GM19099 (cell line): ENCODE results near the gene CIAO2A.

ENCODE experiments used
- POLR2A ChIP-seq: IDR thresholded peaks from 3 replicates; pipeline ENCODE4 v1.6.1; 2011; ENCODE audit warnings: low read depth; ENCODE audit not compliant: insufficient read length; ENCODE audit errors: extremely low read depth

The CIAO2A gene

DNA sequence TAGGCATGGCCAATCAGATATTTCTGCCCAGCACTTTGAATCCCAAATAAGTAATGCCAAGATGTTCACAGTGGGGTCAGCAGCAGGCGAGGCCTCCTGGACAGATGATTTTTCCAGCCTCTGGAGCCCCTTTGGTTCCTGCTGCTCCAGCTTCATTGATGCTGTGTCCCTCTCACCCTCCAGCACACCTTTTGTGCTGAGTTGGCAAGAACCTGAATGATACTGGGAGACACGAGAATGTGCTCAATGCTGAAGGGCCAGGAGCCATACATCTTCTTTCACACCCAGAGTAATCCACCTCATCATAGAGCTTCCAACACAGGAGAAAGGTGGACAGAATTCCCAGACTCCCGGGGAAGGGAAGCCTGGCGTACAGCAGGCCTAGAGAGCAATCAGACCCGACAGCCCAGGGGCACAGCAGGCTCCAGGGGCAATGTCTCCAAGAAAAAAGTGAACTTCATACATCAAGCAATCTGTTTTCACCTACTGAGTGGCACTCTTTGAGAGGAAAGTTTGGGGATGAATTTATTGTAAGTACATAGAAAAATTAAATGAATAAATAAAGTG, 40.6 kb downstream of the CIAO2A start:
- no peak for TF ChIP-seq POLR2A

DNA sequence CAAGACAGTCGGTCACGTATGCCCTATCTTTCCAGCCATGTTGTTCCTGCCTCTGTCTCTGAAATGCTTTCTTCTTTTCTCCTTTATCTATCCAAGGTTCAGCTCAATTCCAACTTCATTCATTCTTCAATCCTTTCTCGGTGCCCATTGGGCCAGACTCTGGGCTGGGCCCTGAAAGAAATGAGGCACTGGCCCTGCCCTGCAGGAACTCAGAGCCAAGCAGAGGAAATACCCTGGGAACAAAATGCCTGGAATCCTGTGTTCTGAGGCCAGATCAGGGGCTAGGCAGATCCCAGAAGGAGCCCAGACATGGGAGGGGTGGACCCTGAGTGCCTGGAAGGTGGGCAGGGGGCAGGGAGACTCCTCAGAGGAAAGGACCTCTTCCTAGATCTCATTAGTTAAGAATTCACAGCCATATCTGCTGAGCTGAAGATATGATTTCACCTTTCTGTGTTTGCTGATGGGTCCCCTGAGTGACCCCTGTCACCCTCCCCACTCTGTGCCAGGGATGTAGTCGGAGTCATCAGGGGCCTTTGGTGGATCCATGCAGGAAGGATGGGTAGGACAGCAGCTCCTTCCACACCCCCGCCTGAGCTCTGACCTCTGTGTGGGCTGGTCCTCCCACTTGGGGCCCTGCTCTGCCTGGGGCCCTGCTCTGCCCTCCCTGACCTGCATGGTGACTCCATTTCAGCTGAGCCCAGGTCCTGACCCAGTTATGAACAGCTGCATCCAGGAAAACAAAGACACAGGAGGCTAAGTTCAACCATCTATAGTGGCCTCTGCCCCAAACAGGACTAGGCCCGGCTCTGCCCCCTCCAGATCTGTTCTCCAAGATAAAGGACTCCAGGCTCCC, 42.0 kb downstream of the CIAO2A start:
- TF ChIP-seq POLR2A = no peak

DNA sequence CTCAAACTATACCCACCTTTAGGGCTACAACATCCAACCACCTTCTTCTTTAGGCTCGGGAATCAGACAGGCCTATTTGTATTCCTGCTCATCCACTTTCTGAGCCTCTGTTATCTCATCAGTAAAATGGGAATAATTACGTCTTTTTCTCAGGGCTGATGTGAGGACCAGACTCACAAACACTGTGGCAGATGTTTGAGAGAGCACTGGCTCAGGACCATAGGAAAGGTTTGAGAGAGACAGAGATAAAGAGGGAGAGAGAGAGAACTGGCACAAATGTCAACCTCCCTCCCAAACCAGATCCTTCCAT, 42.6 kb downstream of the CIAO2A start:
- no peak for TF ChIP-seq POLR2A

DNA sequence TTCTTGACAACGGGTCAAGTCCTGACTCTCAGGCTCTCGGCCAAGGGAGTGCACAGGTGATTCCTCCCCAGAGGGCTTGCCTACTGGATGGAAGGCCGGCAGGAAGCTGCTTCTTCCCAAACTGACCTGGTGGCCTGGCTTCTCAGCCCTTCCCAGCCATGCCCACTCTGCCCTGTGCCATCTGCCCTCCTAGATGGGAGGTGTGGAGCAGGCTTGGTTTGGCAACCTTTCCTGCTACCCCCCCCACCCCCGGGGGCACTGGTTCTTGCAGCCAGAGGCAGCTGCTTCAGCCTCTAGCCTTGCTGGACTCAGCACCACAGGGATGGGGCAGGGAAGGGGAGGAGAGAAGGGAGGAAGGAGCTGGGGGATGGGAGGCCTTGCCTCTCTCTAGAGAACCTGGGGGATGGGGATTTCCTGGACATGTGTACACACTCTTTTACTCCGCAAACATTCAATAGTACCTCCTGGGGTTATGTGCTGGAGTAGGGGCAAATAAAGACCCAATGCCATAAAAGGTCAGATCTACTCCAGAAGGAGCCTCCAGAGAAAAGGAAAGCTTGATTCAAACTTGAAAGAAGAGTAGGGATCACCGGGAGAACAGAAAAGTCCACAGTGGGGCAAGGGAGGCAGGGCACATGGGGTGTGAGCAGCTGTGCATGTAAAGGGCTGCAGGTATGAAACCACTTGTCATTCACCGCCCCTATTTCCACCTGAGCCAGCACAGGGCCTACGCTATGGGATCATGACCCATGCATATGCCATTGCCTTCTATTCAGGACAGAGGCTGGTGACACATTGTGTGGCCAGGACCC, 43.2 kb downstream of the CIAO2A start:
- TF ChIP-seq POLR2A = no peak

DNA sequence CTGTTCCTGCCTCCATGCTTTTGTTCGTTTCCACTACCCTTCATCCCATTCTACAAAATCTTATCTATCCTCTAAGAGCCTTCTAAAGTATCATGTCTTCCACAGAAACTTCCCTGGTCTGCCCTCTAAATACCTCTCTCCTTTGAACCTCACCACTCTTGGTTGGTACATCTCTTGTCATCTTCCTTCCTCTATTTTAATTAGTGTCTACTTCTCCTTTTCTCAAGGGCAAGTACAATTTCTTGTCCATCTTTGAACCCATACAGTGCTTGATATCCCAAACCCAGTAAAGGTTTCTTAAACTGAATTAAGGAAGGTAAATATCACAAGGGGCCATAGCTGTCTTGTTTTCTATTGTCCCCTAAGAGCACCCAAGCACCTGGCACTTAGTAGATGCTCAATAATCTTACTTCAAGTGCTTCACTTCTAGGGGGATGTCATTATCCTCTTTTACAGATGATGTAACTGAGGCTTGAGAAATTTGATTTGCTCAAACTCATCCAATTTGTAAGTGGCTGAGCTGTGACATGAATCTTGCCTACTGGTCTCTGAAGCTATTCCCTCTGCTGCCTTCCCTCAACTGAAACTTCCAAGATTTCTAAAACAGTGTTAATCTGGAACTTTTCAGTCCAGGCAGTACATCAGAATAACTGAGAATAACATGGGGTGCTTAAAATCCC, 44.7 kb downstream of the CIAO2A start:
- no peak for TF ChIP-seq POLR2A

DNA sequence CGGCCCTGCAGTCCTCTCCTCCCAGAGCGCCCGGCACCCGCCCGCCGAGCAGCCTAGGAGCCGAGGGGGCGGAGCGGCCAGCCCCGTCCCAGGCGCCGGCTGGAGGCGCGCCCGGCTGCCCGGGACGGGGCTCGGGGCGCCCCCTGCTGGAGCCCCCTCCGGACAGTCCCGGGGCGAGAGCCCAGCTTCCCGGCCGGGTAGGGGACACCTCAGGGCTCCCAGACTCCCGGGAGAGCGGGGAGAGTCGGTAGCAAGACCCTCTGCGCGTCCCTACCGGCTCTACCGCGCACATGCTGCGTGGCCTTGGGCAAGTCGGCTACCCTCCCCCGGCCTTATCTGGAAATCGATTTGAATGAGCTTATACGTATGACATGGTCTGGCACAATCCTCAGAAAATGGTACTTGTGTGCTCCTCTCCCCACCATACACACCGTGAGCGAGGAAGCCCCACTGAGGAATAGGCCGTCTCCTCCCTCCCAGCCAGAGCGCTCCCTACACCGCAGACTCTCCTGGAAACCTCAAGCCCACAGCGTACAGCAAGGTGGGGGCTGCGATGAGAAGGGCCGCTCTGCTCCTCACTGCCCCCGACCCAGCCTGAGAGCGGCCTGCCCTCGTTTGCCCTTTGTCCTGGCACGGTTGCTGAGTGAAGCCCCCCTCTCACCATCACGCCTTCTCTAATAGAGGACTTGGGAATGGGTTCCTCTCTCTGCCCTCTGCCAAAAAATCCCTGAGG, 47.1 kb downstream of the CIAO2A start, which contains the start of gene DAPK2:
TSS of gene DAPK2 (minus strand) at position 65 of the 733 bp plus-strand sequence. CDS start 6,224 bp downstream, outside the sequence.
- TF ChIP-seq POLR2A = no peak

DNA sequence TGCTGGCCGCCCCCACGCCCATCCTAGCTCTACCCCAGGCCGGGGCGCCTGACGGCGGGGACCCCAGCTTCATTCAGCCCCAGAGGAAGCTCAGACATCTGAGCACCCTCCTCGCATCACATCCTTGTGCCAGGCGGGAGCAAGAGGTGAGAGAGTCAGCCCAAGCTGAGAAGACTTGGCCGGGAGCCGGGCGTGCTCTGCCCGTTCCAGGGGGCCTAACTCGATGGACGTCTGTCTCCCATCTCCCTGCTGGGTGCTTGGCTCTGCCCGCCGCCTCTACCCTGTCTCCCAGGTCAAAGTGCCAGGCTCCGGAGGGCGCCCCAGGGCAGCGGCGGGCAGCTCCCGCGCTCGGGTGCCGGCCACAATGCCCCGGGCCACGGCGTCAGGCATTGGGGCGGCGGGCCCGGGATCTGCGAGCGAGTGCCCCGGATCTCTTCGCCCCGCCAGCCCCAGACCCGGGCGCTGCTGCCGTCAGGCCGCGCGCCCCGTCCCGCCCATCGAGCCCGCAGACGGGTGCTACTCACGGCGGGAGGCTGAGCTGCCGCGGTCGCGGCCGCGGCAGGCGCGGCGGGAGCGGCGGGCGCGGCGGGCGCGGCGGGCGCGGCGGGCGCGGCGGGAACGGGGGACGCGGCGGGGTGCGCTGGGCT, 47.7 kb downstream of the CIAO2A start:
- no peak for TF ChIP-seq POLR2A

DNA sequence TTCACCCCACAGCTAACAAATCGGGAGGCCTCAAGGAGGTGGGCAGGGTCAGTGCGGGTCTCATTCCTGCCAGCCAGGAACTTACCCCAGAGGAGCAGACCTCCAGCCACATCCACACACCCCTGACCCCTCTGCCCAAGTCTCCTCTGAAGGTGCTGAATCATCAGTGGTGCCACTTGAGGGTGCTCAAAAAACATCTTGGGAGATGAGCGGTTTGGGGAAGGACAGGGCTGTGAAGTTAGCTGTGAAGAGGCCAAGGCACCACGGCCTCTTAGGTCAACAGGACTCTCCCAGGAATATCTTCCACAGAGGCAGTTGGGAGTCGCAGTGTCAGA, 48.6 kb downstream of the CIAO2A start:
- no peak for TF ChIP-seq POLR2A

DNA sequence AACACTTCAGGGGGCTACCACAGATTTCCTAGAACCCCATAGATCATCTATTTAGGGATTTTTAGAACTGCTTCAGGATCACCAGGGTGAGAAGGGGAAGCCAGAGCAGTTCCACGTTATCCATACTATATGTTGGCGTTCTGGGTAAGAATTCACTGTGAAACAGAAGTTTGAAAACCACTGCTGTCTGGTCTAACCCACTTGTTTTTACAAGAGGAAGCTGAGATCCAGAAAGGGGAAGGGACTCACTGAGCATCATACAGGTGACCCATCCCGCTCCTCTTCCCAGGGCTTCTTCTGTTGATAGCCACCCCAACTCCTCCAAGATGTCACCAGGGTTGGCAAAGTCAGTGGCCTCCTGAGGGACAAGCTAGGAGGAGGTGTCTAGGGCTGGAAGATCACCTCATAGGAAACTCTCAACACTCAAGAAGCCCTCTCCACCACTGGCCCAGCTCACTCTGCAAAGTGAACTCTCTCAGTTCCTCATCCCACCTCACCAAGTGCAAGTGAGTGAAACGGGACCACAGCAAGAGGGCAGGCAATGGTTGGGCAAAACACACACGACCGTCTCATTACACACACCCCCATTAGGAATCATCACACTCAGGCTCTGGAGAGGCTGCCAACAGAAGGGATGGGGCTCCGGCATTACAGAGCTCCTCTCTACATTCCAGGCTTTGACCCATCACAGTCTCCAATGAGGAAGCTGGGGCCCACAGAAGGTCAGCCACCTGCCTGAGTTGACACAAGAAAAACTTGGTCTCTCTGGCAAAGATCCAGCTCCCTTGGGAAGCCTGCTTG, 49.1 kb downstream of the CIAO2A start:
- TF ChIP-seq POLR2A = no peak

DNA sequence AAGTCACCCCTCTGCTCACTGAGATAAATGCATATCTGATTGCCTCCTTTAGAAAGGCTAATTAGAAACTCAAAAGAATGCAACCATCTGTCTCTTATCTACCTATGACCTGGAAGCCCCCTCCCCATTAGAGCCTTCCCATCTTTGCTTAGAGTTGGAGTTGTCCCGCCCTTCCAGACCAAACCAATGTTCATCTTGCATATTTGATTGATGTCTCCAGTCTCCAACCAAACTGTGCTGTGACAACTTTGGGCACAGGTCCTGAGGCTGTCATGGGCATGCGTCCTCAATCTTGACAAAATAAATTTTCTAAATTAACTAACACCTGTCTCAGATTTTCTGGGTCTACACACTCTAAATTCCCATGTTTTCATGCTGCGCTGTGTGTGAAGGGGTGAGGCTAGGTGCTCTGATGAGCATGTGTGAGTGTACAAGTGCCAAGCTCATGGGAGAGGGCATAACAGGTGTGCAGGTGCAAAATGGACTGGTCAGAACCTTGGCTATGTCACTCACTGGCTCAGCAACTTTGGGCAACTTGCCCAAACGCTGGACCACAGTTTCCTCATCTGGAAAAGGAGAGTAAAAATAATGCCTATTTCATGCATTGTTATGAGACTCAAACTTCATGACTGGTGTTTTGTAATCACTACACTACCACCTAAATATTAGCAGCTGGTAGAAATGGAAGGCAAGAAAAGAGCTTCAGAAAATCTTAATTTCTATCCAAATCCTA, 54.6 kb downstream of the CIAO2A start:
- TF ChIP-seq POLR2A = no peak

DNA sequence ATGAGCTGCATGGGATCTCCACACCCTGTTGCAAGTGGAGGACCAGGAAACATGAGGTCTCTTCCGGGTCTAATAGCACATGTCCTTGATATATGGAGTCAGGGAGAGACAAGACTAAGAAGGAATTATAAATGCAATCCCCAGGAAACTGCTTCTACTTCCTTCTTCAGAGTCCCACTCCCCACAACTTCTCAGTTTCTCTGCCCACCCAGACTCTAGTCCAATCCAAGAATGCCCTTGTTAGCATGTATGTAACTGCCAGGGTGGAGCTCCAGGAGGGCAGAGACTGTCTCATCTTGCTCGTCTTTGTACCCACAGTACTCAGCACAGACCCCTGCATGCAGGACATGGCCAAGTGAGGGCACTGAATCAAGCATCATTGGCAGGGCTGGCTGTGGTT, 55.7 kb downstream of the CIAO2A start:
- no peak for TF ChIP-seq POLR2A

DNA sequence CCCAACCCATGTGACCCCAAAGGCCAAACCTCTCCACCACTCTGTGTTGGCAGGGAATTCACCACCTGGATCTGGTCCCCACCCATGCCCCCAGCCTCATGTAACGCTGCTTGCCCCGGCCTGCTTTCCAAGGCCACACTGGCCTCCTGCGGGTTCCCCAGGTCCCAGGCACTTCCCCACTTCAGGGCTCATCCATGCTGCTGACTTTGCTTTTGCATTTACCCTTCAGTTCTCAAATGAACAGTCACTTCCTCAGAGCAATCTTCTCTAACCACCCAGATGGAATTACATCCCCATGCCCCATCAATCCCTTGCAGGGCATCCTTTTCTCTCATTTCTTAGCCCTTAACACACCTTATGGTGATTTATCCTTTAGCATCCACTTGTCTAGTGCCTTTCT, 56.5 kb downstream of the CIAO2A start:
- TF ChIP-seq POLR2A = no peak

DNA sequence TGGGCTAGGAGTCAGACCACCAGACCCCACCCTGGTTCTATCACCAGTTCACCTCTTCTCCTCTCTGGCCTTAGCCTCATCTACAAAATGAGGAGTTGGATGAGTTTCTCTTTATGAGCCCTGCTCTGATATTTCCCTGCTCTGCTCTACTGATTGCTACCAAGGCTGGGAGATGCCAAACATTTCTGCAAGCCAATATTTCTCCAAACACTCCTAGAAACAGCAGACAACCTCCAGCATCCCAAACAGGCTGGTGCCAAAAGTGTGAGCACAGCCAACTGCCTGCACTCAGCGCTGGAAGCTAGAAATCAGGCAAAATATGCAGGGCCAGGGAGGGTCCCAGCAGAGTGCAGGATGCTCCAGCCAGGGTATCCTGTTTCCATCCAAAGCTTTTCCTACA, 58.1 kb downstream of the CIAO2A start:
- no peak for TF ChIP-seq POLR2A
